T follicular helper cell (primary cell): ENCODE results near the gene FSTL4.

Experiments
- DNase-seq: peaks from one replicate; pipeline ENCODE4 v3.0.0-alpha.2; 2020; ENCODE audit warnings: low read depth

Gene FSTL4

DNA sequence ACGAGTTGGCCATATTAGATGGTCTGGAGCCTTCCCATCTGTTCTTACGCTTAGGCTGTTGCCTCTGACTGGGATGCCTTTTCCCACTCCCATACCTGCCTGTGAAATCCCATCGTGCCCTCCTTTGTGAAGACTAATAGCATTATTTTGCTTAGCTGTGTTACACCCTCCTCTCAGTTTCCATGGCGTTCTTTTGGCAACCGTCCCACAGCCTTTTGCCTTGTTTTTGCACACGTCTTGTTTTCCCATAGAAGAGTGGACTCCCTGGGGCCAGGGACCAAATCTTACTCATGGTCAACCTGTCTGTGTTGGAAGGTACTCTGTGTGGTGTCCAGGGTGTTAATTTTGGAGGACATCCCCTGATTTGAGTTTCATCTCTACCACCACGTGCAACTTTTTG is 318.4 kb downstream of the FSTL4 start:
- no peak for DNase-seq

DNA sequence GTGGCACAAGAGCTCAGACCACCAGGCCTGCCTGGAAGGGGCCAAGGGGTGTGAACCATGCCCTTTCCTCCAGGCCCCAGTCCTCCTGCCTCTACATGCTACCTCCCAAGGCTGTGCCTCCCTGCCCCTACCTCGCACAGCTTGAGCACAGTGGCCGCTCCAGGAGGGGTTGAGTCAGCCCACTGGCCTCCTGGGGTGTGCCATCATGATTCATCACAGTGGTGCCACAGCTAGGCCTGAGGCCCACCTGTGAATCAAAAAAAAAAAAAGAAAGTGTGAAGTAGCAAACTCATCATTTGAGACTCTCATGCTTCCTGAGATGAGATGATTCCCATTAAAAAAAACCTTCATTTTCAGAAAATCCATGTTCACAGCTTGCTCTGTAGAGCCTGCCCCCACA is 320.0 kb downstream of the FSTL4 start:
- DNase-seq, result no peak

GRCh38 chr5:133291524-133291923 is 320.8 kb downstream of the FSTL4 start:
- no peak for DNase-seq

GRCh38 chr5:133290669-133291240 is 321.6 kb downstream of the FSTL4 start:
- no peak for DNase-seq

- DNase-seq, result no peak
Measured at GRCh38 chr5:133289686-133290367, 322.5 kb downstream of the FSTL4 start.

- DNase-seq, result peak; percentile 34
Measured at GRCh38 chr5:133287500-133287899, 324.8 kb downstream of the FSTL4 start.

DNA sequence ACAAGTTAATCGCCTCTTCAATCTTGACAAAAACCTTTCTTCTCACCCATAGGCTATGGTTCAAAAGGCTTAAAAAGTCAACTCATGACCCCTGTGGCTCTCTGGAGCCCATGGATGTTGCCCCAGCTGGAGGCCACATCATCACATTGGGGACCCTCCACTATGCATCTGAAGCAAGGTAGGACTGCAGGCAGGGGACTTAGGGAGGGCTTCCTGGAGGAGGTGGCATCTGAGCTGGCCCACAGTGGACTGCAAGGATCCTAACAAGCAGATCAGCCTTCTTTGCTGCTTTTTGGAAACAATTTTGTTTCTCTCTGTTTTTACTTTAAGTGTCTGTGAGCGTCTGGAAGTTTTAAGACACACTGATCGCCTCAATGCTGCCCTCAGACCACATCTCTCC is 325.9 kb downstream of the FSTL4 start:
- DNase-seq, result no peak

DNA sequence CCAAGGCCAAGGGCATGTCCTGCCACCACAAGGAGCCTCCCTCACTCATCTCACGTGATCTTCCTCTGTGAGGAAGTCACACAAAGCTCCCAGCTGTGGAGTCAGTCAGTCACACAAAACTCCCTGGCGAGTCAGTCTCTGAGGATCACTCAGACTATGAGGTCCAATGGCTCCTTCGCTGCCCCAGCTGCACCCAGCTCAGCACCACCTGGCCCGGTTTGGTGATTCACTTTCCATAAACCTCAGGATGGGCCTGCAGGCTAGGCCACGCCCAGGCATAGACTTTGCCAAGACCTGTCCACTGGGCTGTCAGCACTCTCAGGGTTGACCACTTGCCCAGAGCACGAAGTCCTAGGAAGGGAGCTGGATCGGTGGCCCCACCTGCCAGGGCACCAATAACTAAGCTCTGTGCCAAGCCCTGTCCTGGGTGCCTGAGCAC is 326.7 kb downstream of the FSTL4 start:
- no peak for DNase-seq

GRCh38 chr5:133284306-133284705 is 328.0 kb downstream of the FSTL4 start:
- DNase-seq, result no peak

- DNase-seq, result no peak
Measured at GRCh38 chr5:133278317-133278716, 334.0 kb downstream of the FSTL4 start.

DNA sequence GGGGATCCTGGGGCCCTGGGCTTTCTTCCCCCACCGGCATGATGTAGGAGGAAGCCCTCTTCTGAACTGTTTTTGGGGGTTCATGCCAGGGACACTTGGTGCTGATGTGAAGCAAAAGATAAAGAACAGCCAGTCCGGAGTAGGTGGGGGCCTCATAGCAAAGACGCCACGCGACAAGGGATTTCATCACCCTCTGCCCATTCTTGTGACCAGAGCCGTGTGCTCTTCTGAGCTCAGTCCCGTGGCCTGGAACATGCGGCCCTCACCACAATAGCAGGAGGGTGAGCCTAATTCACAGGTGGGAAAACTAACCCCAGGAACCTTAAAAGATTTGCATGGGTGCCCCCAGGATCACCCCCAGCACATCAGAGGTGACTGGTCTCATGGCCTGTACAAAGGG is 334.6 kb downstream of the FSTL4 start:
- no peak for DNase-seq

DNA sequence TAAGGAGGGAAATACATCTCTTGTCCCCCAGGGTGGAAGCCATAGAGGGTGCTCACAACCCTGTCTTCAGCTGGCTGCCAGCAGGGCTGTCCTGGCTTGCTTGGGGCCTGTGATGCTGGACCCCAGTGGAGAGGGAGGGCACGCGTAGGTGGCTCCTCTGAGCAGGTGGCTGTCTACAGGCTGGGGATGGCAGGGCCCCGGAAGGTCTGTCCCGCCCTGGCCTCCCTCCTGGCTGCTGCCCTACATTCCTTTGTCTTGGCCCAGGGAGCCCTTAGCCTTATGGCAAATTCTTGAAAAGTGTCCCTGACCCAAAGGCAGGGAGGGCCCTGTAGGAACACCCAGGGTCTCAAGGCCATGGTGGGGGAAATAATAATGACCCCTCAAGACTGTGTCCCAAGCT is 336.2 kb downstream of the FSTL4 start:
- DNase-seq, result no peak

DNA sequence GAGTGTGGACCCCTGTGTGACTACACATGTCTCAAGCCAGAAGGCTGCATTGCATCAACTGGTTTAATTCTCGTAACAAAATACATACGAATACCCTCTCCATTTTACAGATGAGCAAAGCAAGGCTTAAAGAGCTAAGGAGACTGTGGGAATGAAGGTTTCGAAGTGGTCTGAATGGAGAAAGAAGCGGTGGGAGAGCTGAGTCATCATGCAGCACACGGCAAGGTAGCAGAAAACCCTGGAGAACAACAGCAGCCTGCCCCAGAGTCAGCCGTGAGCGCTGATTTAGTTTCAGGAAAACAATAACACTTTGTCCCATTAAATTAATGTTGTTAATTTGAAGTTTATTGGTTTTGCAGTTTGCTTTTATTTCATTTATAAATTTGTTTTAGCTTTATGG is 336.7 kb downstream of the FSTL4 start:
- DNase-seq, result no peak

DNA sequence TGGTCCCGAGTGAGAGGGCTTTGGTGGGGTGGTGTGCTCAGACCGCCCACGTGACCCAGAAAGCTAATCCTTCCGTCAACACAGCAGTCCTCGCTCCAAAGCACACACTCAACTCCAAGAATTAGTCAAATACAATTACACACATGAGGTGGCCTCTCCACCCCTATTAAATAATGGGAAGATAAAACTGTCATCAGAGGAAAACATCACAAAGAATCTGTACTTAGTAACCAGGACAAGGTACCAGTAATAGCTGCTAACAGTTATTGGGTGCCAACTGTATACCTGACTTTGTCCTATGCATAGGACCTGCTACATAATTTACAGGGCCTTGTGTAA is 337.8 kb downstream of the FSTL4 start:
- DNase-seq, result no peak

DNA sequence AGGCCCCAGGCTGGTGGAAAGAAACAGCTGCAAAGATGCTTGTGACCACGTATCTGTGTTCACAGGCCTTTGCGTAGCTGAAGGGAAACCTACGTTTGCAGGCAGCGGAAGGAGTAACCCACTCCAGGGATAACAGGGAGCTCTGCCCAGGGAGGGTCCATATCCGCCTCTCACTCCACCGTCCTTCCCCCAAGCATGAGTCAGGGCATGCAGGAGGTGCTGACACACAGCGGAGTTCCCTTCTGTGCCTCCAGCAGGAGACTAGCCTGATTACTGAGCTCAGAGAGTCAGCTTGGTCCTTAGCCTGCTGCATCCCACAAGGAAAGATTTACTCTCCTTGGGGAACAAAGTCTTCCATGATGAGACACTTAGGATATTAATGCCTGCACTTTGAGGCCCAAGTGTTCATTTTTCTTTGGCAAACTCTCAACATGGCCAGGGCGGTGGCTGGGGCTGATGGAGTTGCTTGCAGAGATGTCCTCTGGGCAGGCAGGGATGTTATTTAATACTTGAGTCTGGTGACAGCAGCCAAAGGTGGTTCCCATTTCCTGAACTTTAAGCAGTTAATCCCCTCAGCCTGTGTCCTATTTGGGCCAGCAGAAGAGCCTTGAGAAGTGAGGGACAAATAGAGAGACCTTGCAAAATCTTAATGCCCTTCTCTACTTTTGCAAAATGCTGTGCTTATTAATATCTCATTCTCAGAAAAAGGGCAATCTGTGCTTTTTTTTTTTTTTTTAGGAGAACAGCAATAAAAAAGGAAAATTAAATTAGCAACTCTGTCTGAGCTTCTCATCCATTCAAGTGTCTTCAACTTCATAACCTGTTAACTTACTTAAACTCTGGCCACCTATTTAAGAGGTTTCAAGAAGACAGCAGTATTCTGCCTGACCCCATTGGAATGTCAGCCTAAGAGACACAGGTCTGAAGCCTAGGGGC is 338.4 kb downstream of the FSTL4 start:
- DNase-seq, result no peak

GRCh38 chr5:133272345-133272744 is 340.0 kb downstream of the FSTL4 start:
- DNase-seq, result no peak

DNA sequence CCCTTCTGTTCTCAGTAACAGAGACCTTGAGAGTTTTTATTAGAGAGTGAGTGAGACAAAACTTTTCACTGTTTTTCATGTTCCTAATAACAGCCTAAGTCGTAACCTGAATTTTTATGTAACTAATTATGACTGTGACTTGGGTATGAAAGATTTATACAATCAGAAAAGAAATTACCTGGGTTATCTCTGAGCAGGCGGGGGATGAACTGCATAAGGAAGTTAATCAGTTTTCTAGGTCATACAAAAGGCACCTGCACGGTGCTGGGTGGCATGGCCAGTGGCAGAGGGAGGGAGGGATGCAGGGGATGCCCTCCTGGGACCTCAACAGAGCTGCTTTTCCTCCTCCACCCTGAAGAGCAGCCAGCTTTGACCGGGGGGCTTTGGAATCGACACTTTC is 340.7 kb downstream of the FSTL4 start:
- DNase-seq, result no peak

DNA sequence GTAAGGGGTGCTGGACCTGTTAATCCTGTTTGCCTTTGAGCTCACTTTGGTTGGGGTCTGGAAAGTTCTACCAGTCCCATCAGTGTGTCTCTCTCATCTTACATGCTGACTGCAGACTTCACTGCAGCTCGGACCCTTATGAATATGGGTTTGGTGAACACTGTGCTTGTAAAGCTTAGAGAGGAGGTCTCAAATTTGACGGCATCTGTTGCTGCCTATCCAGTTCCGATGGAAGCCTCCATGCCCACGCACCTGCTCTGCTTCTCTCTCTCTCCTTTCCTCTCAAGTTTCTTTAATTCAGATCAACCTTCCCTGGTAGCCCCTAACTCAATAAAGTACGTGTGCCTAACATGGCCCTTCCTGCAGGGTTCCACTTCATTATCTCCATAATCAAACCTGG is 342.6 kb downstream of the FSTL4 start:
- DNase-seq, result no peak

DNA sequence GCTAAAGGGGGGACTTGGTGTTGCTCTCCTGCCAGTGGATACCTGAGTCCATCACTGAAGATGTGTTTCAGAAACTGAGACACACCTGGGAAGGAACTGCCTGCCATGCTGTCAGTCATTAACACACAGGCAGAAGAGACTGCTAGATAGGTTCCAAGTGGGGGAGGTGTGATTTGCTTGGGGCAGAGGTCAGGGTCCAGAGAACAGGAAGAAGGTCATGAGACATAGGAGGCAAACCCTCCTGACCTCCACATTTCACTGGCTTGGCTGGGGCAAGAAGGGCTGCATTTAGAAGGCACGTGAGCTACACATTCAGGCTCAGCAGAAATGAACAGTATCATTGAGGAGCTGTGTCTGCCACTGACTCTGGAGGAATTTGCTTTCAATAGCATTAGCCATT is 344.7 kb downstream of the FSTL4 start:
- DNase-seq, result no peak

DNA sequence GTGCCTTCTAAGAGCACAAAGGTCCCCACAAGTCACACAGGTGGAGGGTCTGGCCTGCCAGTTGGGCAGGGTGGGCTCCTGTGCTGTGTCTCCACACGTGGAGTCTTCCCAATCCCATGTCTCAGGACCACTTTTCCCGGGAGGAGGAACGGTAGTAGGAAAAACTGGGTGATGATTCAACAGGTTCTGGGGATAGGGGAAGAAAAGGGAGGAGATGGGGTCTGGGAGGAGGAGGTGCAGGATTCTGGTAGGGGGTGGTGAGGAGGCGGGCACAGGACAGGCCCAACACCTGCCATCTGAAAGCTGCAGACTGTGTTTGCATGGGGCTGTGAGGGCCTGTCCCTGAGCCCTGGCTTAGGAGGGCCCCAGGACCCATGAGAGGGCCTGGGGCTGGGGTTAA is 345.4 kb downstream of the FSTL4 start:
- DNase-seq, result no peak

DNA sequence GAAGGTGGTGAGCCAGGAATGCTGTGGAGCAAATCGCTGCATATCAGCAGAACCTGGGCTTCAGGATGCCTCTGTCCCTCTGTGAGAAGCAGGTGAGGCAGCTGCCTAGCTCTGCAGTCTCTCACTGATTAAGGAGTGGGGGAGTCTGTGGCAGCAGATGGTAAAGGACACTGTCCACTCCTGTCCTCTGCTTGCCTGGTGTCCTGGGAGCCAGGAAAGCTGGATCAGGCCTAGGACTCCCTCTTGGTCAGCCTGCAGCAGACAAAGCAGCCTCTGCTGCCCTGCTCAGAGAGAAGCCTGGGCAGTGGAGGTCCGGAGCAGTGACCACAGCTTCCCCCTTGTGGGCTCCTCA is 345.8 kb downstream of the FSTL4 start:
- no peak for DNase-seq

DNA sequence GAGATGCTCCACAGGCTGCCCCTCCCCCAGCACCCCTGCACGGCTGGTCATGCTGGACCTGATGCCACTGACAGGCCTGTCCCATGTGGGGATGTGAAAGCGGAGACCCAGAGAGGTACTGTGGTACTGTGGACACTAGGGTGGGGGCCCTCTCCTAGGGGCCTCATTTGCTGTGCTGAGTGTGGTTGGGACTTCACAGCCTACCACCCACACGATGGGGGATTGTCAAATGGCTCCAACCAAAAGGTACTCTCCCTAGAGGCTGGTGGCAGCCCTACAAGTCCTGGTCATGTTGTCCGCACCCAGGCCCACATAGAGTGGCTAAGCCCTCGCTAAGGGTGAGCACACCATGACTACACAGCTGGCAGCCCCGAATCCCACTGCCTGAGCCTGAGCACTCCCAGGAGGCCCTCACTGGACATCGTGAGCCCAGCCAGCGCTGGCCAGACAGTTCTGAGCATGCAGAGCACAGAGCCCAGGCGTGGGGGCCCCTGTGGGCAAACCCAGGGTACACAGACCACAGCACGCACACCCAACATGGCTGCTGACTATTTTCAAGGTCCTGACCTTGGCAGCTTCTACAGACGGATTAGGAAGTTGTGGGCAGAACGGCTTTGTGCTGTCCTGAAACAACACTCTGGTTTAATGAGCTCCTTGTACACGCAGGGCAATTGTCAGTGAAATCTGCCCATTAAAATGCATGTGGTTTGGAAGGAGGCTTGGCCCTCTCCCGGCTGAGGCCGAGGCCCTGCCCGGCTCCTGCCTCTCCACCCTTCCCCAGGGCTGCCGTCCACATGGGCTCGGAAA is 346.4 kb downstream of the FSTL4 start:
- no peak for DNase-seq
